Measurements from ENCODE around the gene SSUH2. TPM values are rescaled to one million over a fixed set of nuclear protein-coding genes. Genes with fewer than 3 reads are reported as not detected.

The SSUH2 gene
- total and polyA plus RNA-seq, 2 of the 4 experiments (the other 2 are of a cell fraction): 0.10 TPM; not detected in 1

GRCh38 chr3:8603115-8603710 is 41.4 kb downstream of the SSUH2 start:
- TF ChIP-seq FOS (IDR thresholded peaks at IDR 0.05; ENCODE audit: low read depth, low read length) (no peak), SMC3 (IDR thresholded peaks at IDR 0.05; ENCODE audit: low read depth, low read length) (no peak), MAFK (IDR thresholded peaks at IDR 0.05; ENCODE audit: low read depth, low read length) (no peak), MXI1 (IDR thresholded peaks at IDR 0.05; ENCODE audit: borderline replicate concordance, low read depth, low read length) (no peak), POLR2A (IDR thresholded peaks at IDR 0.05; ENCODE audit: low read depth, low read length) (no peak), CHD1 (IDR thresholded peaks at IDR 0.05; ENCODE audit: low read depth, low read length) (no peak), CEBPB (IDR thresholded peaks at IDR 0.05; ENCODE audit: low read depth, low read length) (no peak), RCOR1 (IDR thresholded peaks at IDR 0.05; ENCODE audit: insufficient replicate concordance, low read length) (no peak), BHLHE40 (IDR thresholded peaks at IDR 0.05; ENCODE audit: low read depth, low read length) (no peak), ELK1 (IDR thresholded peaks at IDR 0.05; ENCODE audit: borderline replicate concordance, low read depth, low read length) (no peak), RFX5 (IDR thresholded peaks at IDR 0.05; ENCODE audit: low read depth, low read length) (no peak), NFE2L2 (IDR thresholded peaks at IDR 0.05; ENCODE audit: low read depth, low read length) (no peak), RAD21 (IDR thresholded peaks at IDR 0.05; ENCODE audit: low read length) (no peak), MAZ (IDR thresholded peaks at IDR 0.05; ENCODE audit: borderline replicate concordance, low read depth, low read length) (no peak)
- TF ChIP-seq, protein P1, sequence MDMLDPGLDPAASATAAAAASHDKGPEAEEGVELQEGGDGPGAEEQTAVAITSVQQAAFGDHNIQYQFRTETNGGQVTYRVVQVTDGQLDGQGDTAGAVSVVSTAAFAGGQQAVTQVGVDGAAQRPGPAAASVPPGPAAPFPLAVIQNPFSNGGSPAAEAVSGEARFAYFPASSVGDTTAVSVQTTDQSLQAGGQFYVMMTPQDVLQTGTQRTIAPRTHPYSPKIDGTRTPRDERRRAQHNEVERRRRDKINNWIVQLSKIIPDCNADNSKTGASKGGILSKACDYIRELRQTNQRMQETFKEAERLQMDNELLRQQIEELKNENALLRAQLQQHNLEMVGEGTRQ (IDR thresholded peaks at IDR 0.05; ENCODE audit: low read depth, low read length): no peak
- TF ChIP-seq, protein P2, sequence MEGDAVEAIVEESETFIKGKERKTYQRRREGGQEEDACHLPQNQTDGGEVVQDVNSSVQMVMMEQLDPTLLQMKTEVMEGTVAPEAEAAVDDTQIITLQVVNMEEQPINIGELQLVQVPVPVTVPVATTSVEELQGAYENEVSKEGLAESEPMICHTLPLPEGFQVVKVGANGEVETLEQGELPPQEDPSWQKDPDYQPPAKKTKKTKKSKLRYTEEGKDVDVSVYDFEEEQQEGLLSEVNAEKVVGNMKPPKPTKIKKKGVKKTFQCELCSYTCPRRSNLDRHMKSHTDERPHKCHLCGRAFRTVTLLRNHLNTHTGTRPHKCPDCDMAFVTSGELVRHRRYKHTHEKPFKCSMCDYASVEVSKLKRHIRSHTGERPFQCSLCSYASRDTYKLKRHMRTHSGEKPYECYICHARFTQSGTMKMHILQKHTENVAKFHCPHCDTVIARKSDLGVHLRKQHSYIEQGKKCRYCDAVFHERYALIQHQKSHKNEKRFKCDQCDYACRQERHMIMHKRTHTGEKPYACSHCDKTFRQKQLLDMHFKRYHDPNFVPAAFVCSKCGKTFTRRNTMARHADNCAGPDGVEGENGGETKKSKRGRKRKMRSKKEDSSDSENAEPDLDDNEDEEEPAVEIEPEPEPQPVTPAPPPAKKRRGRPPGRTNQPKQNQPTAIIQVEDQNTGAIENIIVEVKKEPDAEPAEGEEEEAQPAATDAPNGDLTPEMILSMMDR (conservative IDR thresholded peaks at IDR 0.05; ENCODE audit: low read depth, low read length): no peak
- intact Hi-C loops (cut with micrococcal nuclease): no loop called here

More at GRCh38 chr3:8603115-8603710, 41.4 kb downstream of the SSUH2 start:
- Histone ChIP-seq H3K9me1 (ENCODE audit: insufficient read depth, low read length) (no peaks in the 10 kb centered on the region; the same call in 1 of the 2 replicates), H3K4me1 (ENCODE audit: control insufficient read depth, insufficient read depth, low read length) (peaks cover 7% of the 10 kb centered on the region), H4K8ac (ENCODE audit: low read depth in 2 of 2, low read length in 2 of 2) (no peak overlapping the region), H3K4me2 (ENCODE audit: low read depth, low read length) (no peak overlapping the region), H3K4me3 (ENCODE audit: insufficient read depth, low read depth, low read length) (no peak overlapping the region), H3K56ac (ENCODE audit: extremely low read depth, insufficient read depth, low read length) (no peak overlapping the region), H3K23ac (ENCODE audit: low read depth, low read length) (no peak overlapping the region), H3K9me3 (ENCODE audit: control insufficient read depth, insufficient read depth, low read length) (no peaks in the 10 kb centered on the region), H2BK120ac (ENCODE audit: low read depth, low read length) (no peak overlapping the region), H3K36me3 (ENCODE audit: control insufficient read depth, insufficient read depth, low read length) (no peaks in the 10 kb centered on the region), H2BK20ac (ENCODE audit: low read depth, low read length) (no peak overlapping the region), H3K9ac (ENCODE audit: low read depth, low read length) (no peak overlapping the region), H3K27ac (ENCODE audit: insufficient read depth, low read length) (no peak overlapping the region), H4K91ac (ENCODE audit: insufficient read depth, low read depth, low read length) (no peak overlapping the region), H3K14ac (replicated peaks; ENCODE audit: low read depth, low read length) (no peak overlapping the region), H4K5ac (ENCODE audit: low read depth, low read length) (no peak overlapping the region), H3K4ac (ENCODE audit: low read depth, low read length) (no peak overlapping the region), H2AK5ac (ENCODE audit: low read depth, low read length) (no peak overlapping the region), H2AFZ (replicated peaks; ENCODE audit: low read length, poor library complexity) (no peak overlapping the region), H2BK5ac (ENCODE audit: low read depth, low read length, poor library complexity, severe bottlenecking) (no peak overlapping the region), H4K20me1 (ENCODE audit: insufficient read depth, low read length) (no peaks in the 10 kb centered on the region; the same call in 1 of the 2 replicates), H2AK9ac (replicated peaks; ENCODE audit: low read depth, low read length, poor library complexity) (no peak overlapping the region), H3K18ac (ENCODE audit: low read depth, low read length) (no peak overlapping the region), H2BK15ac (ENCODE audit: low read depth, low read length) (no peak overlapping the region; the same call in 2 of the 3 replicates), H3K27me3 (ENCODE audit: control insufficient read depth, insufficient read depth, low read length) (no peaks in the 10 kb centered on the region), H3K79me1 (ENCODE audit: low read depth in 1 of 2, low read length in 2 of 2) (no peaks in the 10 kb centered on the region)
- ChIA-PET POLR2A (ENCODE audit: unreplicated experiment) (no interaction called here), CTCF (no interaction called here)
- no peak for DNase-seq
- in situ Hi-C loops (cut with MboI; ENCODE audit: low sequenced_read_pairs) (no loop called here), dilution Hi-C loops (cut with HindIII; ENCODE audit: low sequenced_read_pairs, unreplicated experiment) (no loop called here)
- ATAC-seq (ENCODE audit: low read depth): no peak
- BruUV-seq (replicated peaks): no TSS peak
- WGBS, 2 experiments (ENCODE audit: extremely low coverage in 2 of 2, insufficient read length in 1 of 2): no CpG with 5 or more reads among the region's 9 CpGs
